Thyroid gland (tissue), 4 donors: ENCODE data around the gene VWA5B1. TPM values are rescaled to one million over a fixed set of nuclear protein-coding genes. Genes with fewer than 3 reads are reported as not detected.

Experiments
- DNase-seq, 2 donors: peaks; one replicate each; pipeline ENCODE4 v3.0.0-alpha.2; 2019
- H3K27ac ChIP-seq, 3 donors: fragments of 200-600 bp; sonication (generic); 1 replicate in 2 of 3; 2 replicates in 1 of 3; pipeline ENCODE4 v1.5.1; 2016 to 2019; ENCODE audit warnings: mild to moderate bottlenecking in 1 of 3, moderate library complexity in 1 of 3
- H3K27me3 ChIP-seq: fragments of 200-600 bp; sonication (generic); one replicate; pipeline ENCODE4 v1.5.1; 2019
- H3K36me3 ChIP-seq, 2 donors: fragments of 200-600 bp; sonication (generic); one replicate each; pipeline ENCODE4 v1.5.1; 2016 to 2019
- H3K4me1 ChIP-seq, 2 donors: fragments of 200-600 bp; sonication (generic); one replicate each; pipeline ENCODE4 v1.5.1; 2017 to 2019
- H3K4me3 ChIP-seq, 3 donors: fragments of 200-600 bp; sonication (generic); replicated peaks in 1 of 3; 1 replicate in 2 of 3; 2 replicates in 1 of 3; pipeline ENCODE4 v1.5.1; 2016; ENCODE audit warnings: mild to moderate bottlenecking in 1 of 3
- H3K9me3 ChIP-seq: fragments of 200-600 bp; sonication (generic); one replicate; pipeline ENCODE4 v1.5.1; 2017
- POLR2A ChIP-seq, 2 donors: fragments of 450-650 bp; IDR thresholded peaks; one replicate each; pipeline ENCODE4 v1.6.1; 2017; ENCODE audit warnings: antibody characterized with exemption in 2 of 2, mild to moderate bottlenecking in 2 of 2, moderate library complexity in 1 of 2
- WGBS, 2 donors: methylation state at CpG; one replicate each; pipeline ENCODE4 v1.1.5; 2017; 5-methylcytosine and 5-hydroxymethylcytosine counted together
- intact Hi-C: fragments of 100-400 bp; cut with DNase I; formaldehyde crosslinking; loops from one replicate; pipeline ENCODE4 v1.15.1; 2023
- total RNA-seq, 4 donors: library from RNA; depleted of rRNA; stranded (reverse); fragments of >200 nt; gene quantifications; one replicate each; pipeline ENCODE4 v1.2.3, GENCODE V29; 2016
- TF ChIP-seq, protein P1 (sequence below), 6 experiments: fragments of 200-600 bp in 3 of 6; fragments of 450-650 bp in 3 of 6; sonication (generic) in 3 of 6; IDR thresholded peaks; one replicate each; pipeline ENCODE4 v1.5.1; 2016 to 2019; ENCODE audit warnings: antibody characterized with exemption in 6 of 6, mild to moderate bottlenecking in 2 of 6, inconsistent platforms in 1 of 6, moderate library complexity in 1 of 6

Gene VWA5B1
- total RNA-seq, 4 donors from 2014 or later, result 0.45 TPM; not detected in 3

- Histone ChIP-seq H3K4me1 (no peaks in the 10 kb centered on the region), H3K9me3 (no peaks in the 10 kb centered on the region), H3K4me3 (no peak overlapping the region), H3K36me3 (no peaks in the 10 kb centered on the region), H3K27ac (no peak overlapping the region), H3K27me3 (no peaks in the 10 kb centered on the region)
- intact Hi-C loops, result no loop called here
- no peak for TF ChIP-seq POLR2A (IDR thresholded peaks at IDR 0.05)
- no peak for DNase-seq
- 92% methylated on average over 4 to 12 of the region's 12 CpGs for WGBS, 2 donors
Observed at GRCh38 chr1:20312818-20313217, 22.1 kb downstream of the VWA5B1 start.

- Histone ChIP-seq H3K27me3 (no peaks in the 10 kb centered on the region), H3K9me3 (no peaks in the 10 kb centered on the region), H3K4me3 (no peak overlapping the region), H3K4me1 (no peaks in the 10 kb centered on the region), H3K27ac (no peak overlapping the region), H3K36me3 (no peaks in the 10 kb centered on the region)
- TF ChIP-seq, protein P1, sequence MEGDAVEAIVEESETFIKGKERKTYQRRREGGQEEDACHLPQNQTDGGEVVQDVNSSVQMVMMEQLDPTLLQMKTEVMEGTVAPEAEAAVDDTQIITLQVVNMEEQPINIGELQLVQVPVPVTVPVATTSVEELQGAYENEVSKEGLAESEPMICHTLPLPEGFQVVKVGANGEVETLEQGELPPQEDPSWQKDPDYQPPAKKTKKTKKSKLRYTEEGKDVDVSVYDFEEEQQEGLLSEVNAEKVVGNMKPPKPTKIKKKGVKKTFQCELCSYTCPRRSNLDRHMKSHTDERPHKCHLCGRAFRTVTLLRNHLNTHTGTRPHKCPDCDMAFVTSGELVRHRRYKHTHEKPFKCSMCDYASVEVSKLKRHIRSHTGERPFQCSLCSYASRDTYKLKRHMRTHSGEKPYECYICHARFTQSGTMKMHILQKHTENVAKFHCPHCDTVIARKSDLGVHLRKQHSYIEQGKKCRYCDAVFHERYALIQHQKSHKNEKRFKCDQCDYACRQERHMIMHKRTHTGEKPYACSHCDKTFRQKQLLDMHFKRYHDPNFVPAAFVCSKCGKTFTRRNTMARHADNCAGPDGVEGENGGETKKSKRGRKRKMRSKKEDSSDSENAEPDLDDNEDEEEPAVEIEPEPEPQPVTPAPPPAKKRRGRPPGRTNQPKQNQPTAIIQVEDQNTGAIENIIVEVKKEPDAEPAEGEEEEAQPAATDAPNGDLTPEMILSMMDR (IDR thresholded peaks at IDR 0.05), result no peak
- TF ChIP-seq POLR2A (IDR thresholded peaks at IDR 0.05), result no peak
- no peak for DNase-seq
- intact Hi-C loops, result no loop called here
- WGBS, 2 donors, result 87 to 95% methylated on average over 9 to 11 of the region's 11 CpGs
Observed at GRCh38 chr1:20317471-20317870, 26.8 kb downstream of the VWA5B1 start.

DNA sequence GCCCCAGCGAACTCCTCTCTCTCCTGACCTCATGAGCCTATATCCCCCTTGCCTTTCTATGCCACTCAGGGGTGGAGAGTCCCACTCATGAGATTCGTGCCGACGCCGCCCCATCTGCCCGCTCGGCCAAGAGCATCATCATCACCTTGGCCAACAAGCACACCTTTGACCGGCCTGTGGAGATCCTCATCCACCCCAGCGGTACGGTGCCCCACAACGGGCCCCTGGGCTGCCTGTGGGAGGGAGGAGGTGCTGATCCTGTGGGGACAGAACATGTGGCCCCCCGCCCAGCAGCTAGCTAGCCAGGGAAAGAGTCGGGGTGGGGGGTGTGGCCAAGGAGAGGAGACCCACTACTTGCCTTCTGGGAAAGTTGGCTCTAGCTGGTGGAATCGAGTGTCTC is 27.8 kb downstream of the VWA5B1 start:
- 92 to 98% methylated on average over 7 to 14 of the region's 14 CpGs for WGBS, 2 donors
- Histone ChIP-seq H3K4me3 (no peak overlapping the region), H3K36me3 (no peaks in the 10 kb centered on the region), H3K27ac (no peak overlapping the region), H3K9me3 (no peaks in the 10 kb centered on the region), H3K27me3 (no peaks in the 10 kb centered on the region), H3K4me1 (no peaks in the 10 kb centered on the region)
- intact Hi-C loops, result no loop called here
- DNase-seq, result no peak
- no peak for TF ChIP-seq POLR2A (IDR thresholded peaks at IDR 0.05)
- TF ChIP-seq, protein P1 (IDR thresholded peaks at IDR 0.05), result no peak

GRCh38 chr1:20318971-20319370 is 28.3 kb downstream of the VWA5B1 start:
- H3K9me3 ChIP-seq, result no peaks in the 10 kb centered on the region
- intact Hi-C loops, result no loop called here
- H3K27me3 ChIP-seq, result no peaks in the 10 kb centered on the region
- H3K36me3 ChIP-seq, result no peaks in the 10 kb centered on the region
- no peak overlapping the region for H3K4me3 ChIP-seq
- no peak for DNase-seq
- 79 to 92% methylated on average over 4 of the region's 4 CpGs for WGBS, 2 donors
- H3K4me1 ChIP-seq, result no peaks in the 10 kb centered on the region
- H3K27ac ChIP-seq, result no peak overlapping the region
- no peak for TF ChIP-seq POLR2A (IDR thresholded peaks at IDR 0.05)
- TF ChIP-seq, protein P1 (IDR thresholded peaks at IDR 0.05), result no peak

DNA sequence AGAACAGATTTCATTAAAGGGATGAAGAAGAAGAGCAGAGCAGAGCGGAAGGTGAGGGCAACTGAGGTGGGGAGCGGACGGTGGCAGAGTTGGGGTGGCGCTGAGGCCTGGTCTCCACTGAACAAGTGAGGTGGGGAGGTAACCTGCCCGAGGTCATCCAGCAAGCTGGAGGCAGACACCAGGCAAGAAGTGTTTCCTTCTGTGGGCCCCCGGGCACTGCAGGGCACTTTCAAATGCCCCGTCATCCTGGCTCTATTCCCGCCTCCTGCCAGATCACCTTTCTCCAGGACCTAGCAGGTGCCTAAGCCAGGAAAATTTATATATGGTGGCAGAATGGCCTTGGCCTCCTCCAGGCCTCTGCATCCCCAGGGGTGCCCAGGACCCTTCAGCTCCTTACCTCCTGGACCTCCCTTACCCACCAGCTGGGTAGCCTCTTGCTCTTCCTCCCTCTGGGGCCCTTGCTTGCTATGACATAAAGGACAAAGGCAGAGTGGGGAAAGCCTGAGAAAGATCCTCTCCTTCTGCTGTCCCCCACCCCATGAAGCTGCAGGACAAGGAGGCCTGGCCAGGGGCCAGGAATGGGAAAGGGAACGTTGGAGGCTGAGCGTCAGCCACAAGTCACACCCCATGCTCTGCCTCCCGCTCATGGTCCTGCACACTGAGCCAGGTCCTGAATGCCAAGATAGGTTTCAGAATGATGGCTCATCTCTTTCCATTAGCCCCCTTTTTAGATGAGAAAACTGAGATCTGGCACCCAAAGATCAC is 29.0 kb downstream of the VWA5B1 start:
- no peak for TF ChIP-seq POLR2A (IDR thresholded peaks at IDR 0.05)
- TF ChIP-seq, protein P1 (IDR thresholded peaks at IDR 0.05), result no peak
- H3K4me3 ChIP-seq, result no peak overlapping the region
- H3K27ac ChIP-seq, result no peak overlapping the region
- H3K36me3 ChIP-seq, result no peaks in the 10 kb centered on the region
- H3K9me3 ChIP-seq, result no peaks in the 10 kb centered on the region
- no peaks in the 10 kb centered on the region for H3K27me3 ChIP-seq
- no peaks in the 10 kb centered on the region for H3K4me1 ChIP-seq
- intact Hi-C loops, result no loop called here
- WGBS, 2 donors, result 78 to 86% methylated on average over 11 of the region's 11 CpGs
- DNase-seq, result no peak
